Measurements from ENCODE around the gene RUSF1.

GRCh38 chr16:31479751-31480150, 28.4 kb downstream of the RUSF1 start:
- TF ChIP-seq ELF4 (CRISPR knock-in tag; IDR thresholded peaks at IDR 0.05): no peak
- no peak for TF ChIP-seq HINFP (tag; conservative IDR thresholded peaks at IDR 0.05; ENCODE audit: low read depth)
- no peak for TF ChIP-seq ZNF785 (CRISPR knock-in tag; IDR thresholded peaks at IDR 0.05)
- no peak for TF ChIP-seq U2AF2 (optimal IDR thresholded peaks at IDR 0.05; ENCODE audit: low read depth, low read length)
- TF ChIP-seq TBP (optimal IDR thresholded peaks at IDR 0.05; ENCODE audit: low read depth, low read length): no peak
- TF ChIP-seq SP2 (IDR thresholded peaks at IDR 0.05; ENCODE audit: extremely low read depth, low read depth, low read length, poor library complexity, severe bottlenecking): no peak
- TF ChIP-seq ZFX (CRISPR knock-in tag; IDR thresholded peaks at IDR 0.05): no peak
- TF ChIP-seq BRCA1 (IDR thresholded peaks at IDR 0.05): no peak
- TF ChIP-seq BRCA1 (CRISPR knock-in tag; IDR thresholded peaks at IDR 0.05): no peak
- no peak for TF ChIP-seq ZNF592 (IDR thresholded peaks at IDR 0.05)
- TF ChIP-seq RAD21 (CRISPR knock-in tag; conservative IDR thresholded peaks at IDR 0.05 in 1 of 2, IDR thresholded peaks at IDR 0.05 in 1 of 2): no peak
- TF ChIP-seq ZNF24 (IDR thresholded peaks at IDR 0.05): no peak

Data from K562 (cell line).